Fibroblast of peridontal ligament (primary cell): ENCODE results near the gene TNFRSF12A.
"Not testable (repeated sequence)": the region's sequence is repeated elsewhere in the genome, so short reads cannot be mapped to it uniquely, and the experiment has no call there.

Experiments used
- DNase-seq: peaks from one replicate; pipeline ENCODE4 v3.0.0-alpha.2; 2010; ENCODE audit errors: extremely low read depth

Gene TNFRSF12A

GRCh38 chr16:3065069-3065741, 45.0 kb downstream of the TNFRSF12A start, which contains the start of gene IL32:
TSS of gene IL32 (plus strand) at chr16:3065640. CDS start at chr16:3065812, 172 bp downstream.
- DNase-seq, result peak; percentile 33

GRCh38 chr16:3065742-3066439, 45.7 kb downstream of the TNFRSF12A start:
- DNase-seq, result no peak

- DNase-seq, result no peak
Measured at GRCh38 chr16:3066440-3066748, 46.2 kb downstream of the TNFRSF12A start.

DNA sequence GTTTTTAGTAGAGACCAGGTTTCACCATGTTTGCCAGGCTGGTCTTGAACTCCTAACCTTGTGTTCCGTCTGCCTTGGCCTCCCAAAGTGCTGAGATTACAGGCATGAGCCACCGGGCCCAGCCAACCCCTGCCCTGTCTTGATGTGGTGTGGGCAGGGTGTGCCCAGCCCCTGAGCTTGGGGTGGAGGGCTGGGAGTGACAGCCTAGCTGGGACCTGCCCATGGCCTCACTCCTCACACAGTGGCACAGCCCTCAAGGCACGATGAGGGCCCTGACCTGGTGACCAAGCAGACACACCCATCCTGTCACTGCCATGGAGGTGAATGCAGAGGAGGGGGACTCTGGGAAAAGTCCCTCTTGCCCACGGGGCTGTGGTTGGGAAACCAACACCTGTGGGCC, 48.3 kb downstream of the TNFRSF12A start:
- no peak for DNase-seq

- DNase-seq, result not testable (repeated sequence)
Measured at GRCh38 chr16:3069146-3069545, 49.0 kb downstream of the TNFRSF12A start.

GRCh38 chr16:3070608-3071111, 50.5 kb downstream of the TNFRSF12A start:
- DNase-seq, result no peak

DNA sequence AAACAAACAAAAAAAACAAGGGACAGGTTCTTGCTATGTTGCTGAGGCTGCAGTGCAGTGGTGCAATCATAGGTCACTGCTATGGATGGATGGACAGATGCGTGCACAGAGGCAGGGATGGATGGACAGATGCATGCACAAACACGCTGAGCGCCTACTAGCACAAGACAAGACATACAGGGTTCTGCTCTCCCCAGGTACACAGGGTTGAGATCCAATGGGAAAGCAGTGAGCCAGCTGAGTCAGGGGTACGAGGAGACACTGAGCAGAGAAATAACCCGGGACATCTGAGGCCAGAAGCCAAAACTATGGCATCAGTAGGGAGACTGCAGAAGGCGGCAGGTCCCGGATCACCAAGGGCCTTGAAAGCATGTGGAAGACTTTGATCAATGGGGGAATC, 51.5 kb downstream of the TNFRSF12A start:
- DNase-seq, result no peak
